SH-SY5Y (cell line): ENCODE measurements around the gene NEDD4L.
A peak's percentile ranks its signal among the peaks of the same experiment; 100 is the strongest.

ENCODE experiments used
- GATA2 ChIP-seq: IDR thresholded peaks from 2 replicates; pipeline ENCODE4 v1.6.1; 2011; ENCODE audit warnings: mild to moderate bottlenecking, low read depth, low read length
- GATA3 ChIP-seq: IDR thresholded peaks from 2 replicates; pipeline ENCODE4 v1.6.1; 2011; ENCODE audit warnings: low read depth, mild to moderate bottlenecking, low read length, moderate library complexity

Gene NEDD4L

DNA sequence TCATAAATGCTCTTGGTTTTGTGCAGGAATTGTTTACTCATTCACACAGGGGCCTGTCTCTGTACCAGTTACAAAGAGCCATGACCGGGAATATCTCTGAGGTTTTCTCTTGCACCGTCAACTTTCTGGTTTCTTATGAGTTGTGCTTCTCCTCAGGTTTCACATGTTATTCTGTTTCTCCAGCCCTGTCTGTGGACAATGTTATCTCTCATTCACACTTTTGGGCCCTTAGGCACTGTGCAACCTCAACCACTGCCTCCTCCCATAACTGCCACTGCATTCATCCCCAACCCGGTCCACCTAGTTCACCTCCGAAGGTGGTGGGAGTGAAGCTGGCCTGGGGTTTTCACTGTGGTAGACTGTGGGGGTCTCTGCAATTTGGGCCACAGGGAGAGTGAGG, 22.5 kb upstream of the NEDD4L start:
- TF ChIP-seq GATA2 = no peak
- no peak for TF ChIP-seq GATA3

DNA sequence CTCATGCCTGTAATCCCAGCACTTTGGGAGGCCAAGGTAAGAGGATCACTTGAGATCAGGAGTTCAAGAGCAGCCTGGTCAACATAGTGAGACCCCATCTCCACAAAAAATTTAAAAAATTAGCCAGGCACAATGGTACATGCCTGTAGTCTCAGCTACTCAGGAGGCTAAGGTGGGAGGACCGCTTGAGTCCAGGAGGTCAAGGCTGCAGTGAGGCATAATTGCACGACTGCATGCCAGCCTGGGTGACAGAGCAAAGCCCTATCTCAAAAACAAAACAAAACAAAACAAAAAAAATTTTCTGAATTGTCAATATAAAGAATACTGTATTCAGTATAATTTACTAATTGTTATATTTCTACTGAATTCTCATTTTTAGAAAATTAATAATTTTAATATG, 20.9 kb upstream of the NEDD4L start:
- TF ChIP-seq GATA2 = no peak
- no peak for TF ChIP-seq GATA3

GRCh38 chr18:58024139-58024538, 19.9 kb upstream of the NEDD4L start:
- TF ChIP-seq GATA3 (no peak), GATA2 (no peak)

- TF ChIP-seq GATA2 (no peak), GATA3 (no peak)
Measured at GRCh38 chr18:58025205-58025604, 18.8 kb upstream of the NEDD4L start.

DNA sequence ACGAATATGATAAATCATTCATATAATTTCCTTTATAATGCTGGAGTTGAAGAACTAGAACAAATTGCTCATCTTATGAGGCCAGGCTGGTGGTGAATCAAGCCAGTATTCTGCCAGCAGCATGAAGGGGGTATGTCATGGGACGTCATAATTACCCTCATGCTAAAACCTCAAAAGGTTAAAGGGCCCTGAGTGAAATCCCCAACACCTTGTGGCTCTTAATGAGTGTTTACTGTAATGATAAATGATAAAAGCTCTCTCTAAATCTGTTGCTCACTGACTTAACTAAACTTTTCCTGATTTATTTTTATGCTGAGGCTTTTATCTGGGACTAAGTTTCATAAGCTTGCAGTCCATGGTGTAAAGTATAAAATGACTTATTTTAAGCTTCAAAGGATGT, 18.3 kb upstream of the NEDD4L start:
- TF ChIP-seq GATA2 = no peak
- TF ChIP-seq GATA3 = no peak

- TF ChIP-seq GATA3 (no peak), GATA2 (no peak)
Measured at GRCh38 chr18:58026395-58026794, 17.6 kb upstream of the NEDD4L start.

- TF ChIP-seq GATA3 (no peak), GATA2 (no peak)
Measured at GRCh38 chr18:58026857-58027256, 17.2 kb upstream of the NEDD4L start.

DNA sequence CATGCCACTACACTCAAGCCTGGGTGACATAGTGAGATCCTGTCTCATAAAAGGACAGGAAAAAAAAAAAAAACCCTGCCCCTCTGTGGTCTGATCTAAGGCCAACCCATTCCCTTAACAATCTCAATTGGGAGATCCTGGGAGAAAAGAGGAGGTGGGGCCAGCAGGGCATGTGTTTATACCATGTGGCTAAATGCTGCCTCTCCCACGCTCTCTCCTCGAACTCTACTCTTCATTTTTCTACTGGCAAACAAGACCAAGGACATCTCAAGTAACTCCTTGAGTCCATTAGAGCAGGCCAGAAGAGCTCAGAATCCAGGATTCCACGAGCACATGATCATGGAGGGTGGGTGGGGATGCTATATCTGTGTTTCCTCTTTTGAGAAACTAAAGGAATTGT, 16.7 kb upstream of the NEDD4L start:
- TF ChIP-seq GATA2 (no peak), GATA3 (no peak)

- no peak for TF ChIP-seq GATA3
- TF ChIP-seq GATA2 = no peak
Measured at GRCh38 chr18:58028109-58028784, 15.8 kb upstream of the NEDD4L start.

- TF ChIP-seq GATA3 (no peak), GATA2 (no peak)
Measured at GRCh38 chr18:58032233-58032632, 11.8 kb upstream of the NEDD4L start.

GRCh38 chr18:58033216-58033615, 10.8 kb upstream of the NEDD4L start:
- no peak for TF ChIP-seq GATA2
- TF ChIP-seq GATA3 = no peak

GRCh38 chr18:58034370-58034769, 9.7 kb upstream of the NEDD4L start:
- no peak for TF ChIP-seq GATA3
- no peak for TF ChIP-seq GATA2

DNA sequence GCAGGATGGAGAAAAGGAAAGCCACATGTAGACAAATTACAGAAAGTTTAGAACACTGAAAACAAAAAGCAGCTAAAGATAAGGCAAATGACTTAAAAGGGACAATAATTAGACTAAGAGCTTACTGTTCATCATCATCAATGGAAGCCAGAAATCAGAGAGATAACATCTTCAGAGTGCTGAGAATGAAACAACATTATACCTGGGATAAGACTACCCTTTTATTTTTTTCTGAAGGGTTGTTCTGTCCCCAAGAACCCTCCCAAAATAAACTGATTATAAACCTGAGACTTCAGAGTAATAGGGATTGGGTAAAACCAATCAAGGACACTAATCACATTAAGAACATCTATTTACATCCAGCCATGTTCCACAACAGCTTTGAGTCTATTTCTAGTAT, 6.9 kb upstream of the NEDD4L start:
- no peak; the same call in 1 of the 2 replicates for TF ChIP-seq GATA2
- peak; percentile 64 for TF ChIP-seq GATA3

DNA sequence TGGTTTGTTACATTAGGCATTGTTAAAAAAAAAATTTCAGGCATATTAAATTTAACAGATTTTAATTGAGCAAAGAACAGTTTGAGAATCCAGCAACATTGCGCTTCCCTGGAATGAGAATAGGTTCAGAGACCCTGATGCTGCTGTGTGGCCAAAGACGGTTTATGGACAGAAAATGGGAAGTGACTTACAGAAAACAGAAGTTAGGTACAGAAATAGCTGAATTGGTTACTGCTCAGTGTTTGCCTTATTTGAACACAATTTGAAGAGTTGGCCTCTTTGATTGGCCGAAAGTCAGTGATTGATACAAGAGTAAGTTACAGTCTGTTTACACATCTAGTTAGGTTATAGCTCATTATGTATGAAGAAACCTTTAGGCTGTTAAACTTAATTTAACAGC, 6.0 kb upstream of the NEDD4L start:
- TF ChIP-seq GATA2 (no peak), GATA3 (no peak)

- TF ChIP-seq GATA3 (no peak), GATA2 (no peak)
Measured at GRCh38 chr18:58041633-58042032, 2.4 kb upstream of the NEDD4L start.
